Left ventricle myocardium superior (tissue), 1 donor: ENCODE results near the gene GLCE. TPM values are rescaled to one million over a fixed set of nuclear protein-coding genes. Genes with fewer than 3 reads are reported as not detected.
A peak's percentile ranks its signal among the peaks of the same experiment; 100 is the strongest.

ENCODE experiments used
- ATAC-seq: fragments of 200-7000 bp; cut with Tn5 transposase; one replicate; pipeline ENCODE4 v1.9.1; 2020; ENCODE audit warnings: mild to moderate bottlenecking, moderate library complexity
- DNase-seq: peaks from one replicate; pipeline ENCODE4 v3.0.0-alpha.2; 2020
- intact Hi-C: fragments of 100-400 bp; cut with micrococcal nuclease; formaldehyde crosslinking; loops from one replicate; pipeline ENCODE4 v1.11.0; 2022
- long read RNA-seq: library from polyadenylated mRNA; unstranded; transcript quantifications from one replicate; pipeline ENCODE4 v2.0.0, GENCODE V29; 2021
- total RNA-seq: library from RNA; stranded (reverse); fragmentation: NEBNext Ultra II Directional; extraction: Animal tissue kit (Norgen Biotek cat#: 25700); gene quantifications from one replicate; pipeline ENCODE4 v1.2.1, GENCODE V29; 2021
- donor health status: DM: no; HTN: yes; CAD: no; lungs with severe emphysema.

Gene GLCE
- total RNA-seq, result 8.4 TPM
- long read RNA-seq, full-length matches to known transcripts, result 8 of 12 reads
- long read RNA-seq, partial matches to known transcripts, result 0 of 12 reads
- long read RNA-seq, other reads (novel, unspliced or antisense), result 4 of 12 reads

- intact Hi-C loops, result loop anchor here (10.0 kb wide), 1 partner anchor 64 kb away; no protein-coding TSS in a partner anchor
- peak; percentile 99 for ATAC-seq
- DNase-seq, result peak; percentile 98
Measured at GRCh38 chr15:69160141-69160993, at the start of gene GLCE. Gene GLCE (plus strand): TSS chr15:69160635. CDS start chr15:69255807, 95,172 bp downstream.

- no peak for ATAC-seq
- intact Hi-C loops, result no loop called here
- no peak for DNase-seq
Measured at GRCh38 chr15:69114331-69114928, 46.0 kb upstream of the GLCE start.

- ATAC-seq (no peak), DNase-seq (no peak)
- intact Hi-C loops, result no loop called here
Measured at GRCh38 chr15:69115031-69115430, 45.4 kb upstream of the GLCE start.

GRCh38 chr15:69116391-69116790 is 44.0 kb upstream of the GLCE start:
- ATAC-seq, result no peak
- intact Hi-C loops, result no loop called here

GRCh38 chr15:69117431-69117871 is 43.0 kb upstream of the GLCE start:
- DNase-seq (no peak), ATAC-seq (no peak)
- intact Hi-C loops, result no loop called here

More at GRCh38 chr15:69116391-69116790, 44.0 kb upstream of the GLCE start:
- no peak for DNase-seq

- intact Hi-C loops, result no loop called here
- ATAC-seq (no peak), DNase-seq (no peak)
Measured at GRCh38 chr15:69118089-69118488, 42.3 kb upstream of the GLCE start.

- intact Hi-C loops, result no loop called here
- no peak for ATAC-seq
- DNase-seq, result no peak
Measured at GRCh38 chr15:69119001-69119400, 41.4 kb upstream of the GLCE start.

GRCh38 chr15:69119683-69120395 is 40.6 kb upstream of the GLCE start:
- intact Hi-C loops, result no loop called here
- ATAC-seq (no peak), DNase-seq (no peak)

GRCh38 chr15:69120732-69121131 is 39.7 kb upstream of the GLCE start:
- intact Hi-C loops, result no loop called here
- ATAC-seq, result no peak
- DNase-seq, result no peak

- no peak for DNase-seq
- no peak for ATAC-seq
- intact Hi-C loops, result no loop called here
Measured at GRCh38 chr15:69121198-69121828, 39.1 kb upstream of the GLCE start.

GRCh38 chr15:69125236-69125635 is 35.2 kb upstream of the GLCE start:
- DNase-seq (no peak), ATAC-seq (peak; percentile 43)
- intact Hi-C loops, result no loop called here

- intact Hi-C loops, result no loop called here
- DNase-seq, result no peak
- ATAC-seq, result no peak
Measured at GRCh38 chr15:69126054-69126469, 34.4 kb upstream of the GLCE start.

GRCh38 chr15:69127306-69127705 is 33.1 kb upstream of the GLCE start:
- no peak for ATAC-seq
- intact Hi-C loops, result no loop called here
- no peak for DNase-seq

- ATAC-seq, result peak; percentile 67
- intact Hi-C loops, result no loop called here
Measured at GRCh38 chr15:69128667-69129311, 31.6 kb upstream of the GLCE start.

GRCh38 chr15:69131362-69132220 is 28.8 kb upstream of the GLCE start:
- ATAC-seq (peak; percentile 68), DNase-seq (no peak)

More at GRCh38 chr15:69128667-69129311, 31.6 kb upstream of the GLCE start:
- peak; percentile 59 for DNase-seq

GRCh38 chr15:69132430-69132829 is 28.0 kb upstream of the GLCE start:
- ATAC-seq, result no peak
- intact Hi-C loops, result no loop called here
- DNase-seq, result no peak

More at GRCh38 chr15:69131362-69132220, 28.8 kb upstream of the GLCE start:
- intact Hi-C loops, result no loop called here

- DNase-seq, result no peak
- intact Hi-C loops, result no loop called here
- no peak for ATAC-seq
Measured at GRCh38 chr15:69132977-69133861, 27.2 kb upstream of the GLCE start.
